Activated T-cell treated with anti-CD3 and anti-CD28 coated beads for 4 hours (primary cell): ENCODE results near the gene OR4E2.
"Not testable (repeated sequence)": the region's sequence is repeated elsewhere in the genome, so short reads cannot be mapped to it uniquely, and the experiment has no call there.

Experiments used
- DNase-seq: peaks from one replicate; pipeline ENCODE4 v3.0.0-alpha.2; 2020

OR4E2 gene

GRCh38 chr14:21698538-21698937 is 44.9 kb downstream of the OR4E2 start:
- DNase-seq, result not testable (repeated sequence)

GRCh38 chr14:21699551-21699950 is 45.9 kb downstream of the OR4E2 start:
- no peak for DNase-seq

GRCh38 chr14:21702316-21702715 is 48.7 kb downstream of the OR4E2 start:
- no peak for DNase-seq

GRCh38 chr14:21703357-21704326 is 50.0 kb downstream of the OR4E2 start:
- no peak for DNase-seq

- no peak for DNase-seq
Measured at GRCh38 chr14:21704338-21704737, 50.7 kb downstream of the OR4E2 start.

GRCh38 chr14:21711360-21711961 is 57.8 kb downstream of the OR4E2 start:
- DNase-seq, result no peak

- DNase-seq, result no peak
Measured at GRCh38 chr14:21712036-21712435, 58.4 kb downstream of the OR4E2 start.

- no peak for DNase-seq
Measured at GRCh38 chr14:21714318-21714929, 60.8 kb downstream of the OR4E2 start.
